NK-92 (cell line): Measurements from ENCODE around the gene PHF5A.

ENCODE experiments used
- DNase-seq: peaks from one replicate; lab custom pipeline; 2025; ENCODE audit not compliant: unreplicated experiment; lab: John Stamatoyannopoulos, UW

PHF5A gene

GRCh38 chr22:41417622-41418390 lies 50.7 kb downstream of the PHF5A start:
- DNase-seq, result no peak

DNA sequence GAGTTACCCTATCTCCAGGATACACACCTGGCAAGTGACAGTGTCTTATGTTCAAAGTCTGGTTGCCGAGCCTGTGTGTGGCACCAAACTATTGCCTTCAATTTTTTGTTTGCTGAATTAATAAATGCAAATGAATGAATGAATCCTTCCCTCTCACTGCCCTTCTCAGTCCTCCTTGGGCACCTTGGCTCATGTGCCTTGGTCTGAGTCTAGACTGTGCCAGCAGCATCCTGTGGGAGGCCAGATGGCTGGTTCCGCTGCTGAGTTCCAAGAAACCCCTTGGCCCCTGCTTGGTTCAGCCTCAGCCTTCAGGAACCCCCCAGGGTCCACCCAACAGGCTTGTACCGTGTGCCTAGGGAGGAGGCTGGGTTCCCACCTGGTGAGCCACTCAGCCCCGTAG lies 52.9 kb downstream of the PHF5A start:
- DNase-seq, result no peak

GRCh38 chr22:41411021-41411851 lies 57.3 kb downstream of the PHF5A start:
- no peak for DNase-seq

DNA sequence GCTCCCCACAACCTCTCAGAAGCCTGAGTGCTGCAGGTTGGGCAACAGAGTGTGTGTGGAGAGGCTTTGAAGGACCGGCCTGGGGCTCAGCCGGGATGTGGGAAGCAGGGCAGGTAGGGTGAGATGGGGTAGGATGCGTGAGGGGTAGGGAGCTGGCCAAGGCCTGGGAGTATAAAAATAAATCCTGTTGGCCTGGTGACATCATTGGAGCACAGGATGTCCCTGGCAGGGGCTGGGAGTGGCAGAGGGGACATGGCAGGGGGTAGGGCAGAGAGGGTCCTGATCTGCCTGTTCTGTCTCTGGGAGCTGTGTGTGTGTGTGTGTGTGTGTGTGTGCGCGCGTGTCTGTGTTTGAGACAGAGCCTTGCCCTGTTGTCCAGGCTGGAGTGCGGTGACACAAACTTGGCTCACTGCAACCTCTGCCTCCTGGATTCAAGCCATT lies 58.2 kb downstream of the PHF5A start:
- DNase-seq, result no peak
